Neural progenitor cell (in vitro differentiated cells): ENCODE results near the gene LIPM. TPM values are rescaled to one million over a fixed set of nuclear protein-coding genes. Genes with fewer than 3 reads are reported as not detected.
A peak's percentile ranks its signal among the peaks of the same experiment; 100 is the strongest.

Experiments used
- DNase-seq: peaks from one replicate; pipeline ENCODE4 v3.0.0-alpha.2; 2016; ENCODE audit warnings: low spot score
- H2AFZ ChIP-seq: fragments of 200-600 bp; sonication (generic); replicated peaks from 2 replicates; pipeline ENCODE4 v1.6.1; 2016; ENCODE audit warnings: antibody characterized with exemption
- H3F3A ChIP-seq: fragments of 200-600 bp; sonication (generic); 2 replicates; pipeline ENCODE4 v1.6.1; 2016; ENCODE audit warnings: antibody characterized with exemption, low read depth
- H3K27ac ChIP-seq: fragments of 200-600 bp; sonication (generic); 2 replicates; pipeline ENCODE4 v1.5.1; 2016; ENCODE audit warnings: mild to moderate bottlenecking
- H3K27me3 ChIP-seq: fragments of 200-600 bp; sonication (generic); 2 replicates; pipeline ENCODE4 v1.6.1; 2016; ENCODE audit warnings: mild to moderate bottlenecking, moderate library complexity
- H3K36me3 ChIP-seq: fragments of 200-600 bp; sonication (generic); 2 replicates; pipeline ENCODE4 v1.5.1; 2016
- H3K4me1 ChIP-seq: fragments of 200-600 bp; sonication (generic); 2 replicates; pipeline ENCODE4 v1.6.1; 2016; ENCODE audit warnings: mixed run types
- H3K4me2 ChIP-seq: fragments of 200-600 bp; sonication (generic); 2 replicates; pipeline ENCODE4 v1.6.1; 2016
- H3K4me3 ChIP-seq: fragments of 200-600 bp; sonication (generic); 2 replicates; pipeline ENCODE4 v1.5.1; 2016
- H3K79me2 ChIP-seq: fragments of 200-600 bp; sonication (generic); 2 replicates; pipeline ENCODE4 v1.6.1; 2016; ENCODE audit warnings: low read depth
- H3K9ac ChIP-seq: fragments of 200-600 bp; sonication (generic); 2 replicates; pipeline ENCODE4 v1.6.1; 2016
- H3K9me3 ChIP-seq: fragments of 200-600 bp; sonication (generic); 2 replicates; pipeline ENCODE4 v1.5.1; 2016; ENCODE audit warnings: low read depth
- H4K20me1 ChIP-seq: fragments of 200-600 bp; sonication (generic); 2 replicates; pipeline ENCODE4 v1.6.1; 2016; ENCODE audit warnings: low read depth
- H3K27ac Mint-ChIP-seq: 3 replicates; pipeline ENCODE4 v1.8.0; 2021; ENCODE audit warnings: mixed read lengths
- H3K27me3 Mint-ChIP-seq: 2 replicates; pipeline ENCODE4 v1.8.0; 2022; ENCODE audit warnings: low read depth, mild to moderate bottlenecking, inconsistent platforms, moderate library complexity, mixed read lengths; ENCODE audit not compliant: insufficient read depth
- H3K36me3 Mint-ChIP-seq: 3 replicates; pipeline ENCODE4 v1.8.0; 2021; ENCODE audit warnings: mixed read lengths
- H3K4me1 Mint-ChIP-seq: 3 replicates; pipeline ENCODE4 v1.8.0; 2021; ENCODE audit warnings: mixed read lengths
- H3K4me3 Mint-ChIP-seq: 3 replicates; pipeline ENCODE4 v1.8.0; 2021; ENCODE audit warnings: mild to moderate bottlenecking, moderate library complexity, mixed read lengths
- H3K9me3 Mint-ChIP-seq: 3 replicates; pipeline ENCODE4 v1.8.0; 2020; ENCODE audit warnings: mixed read lengths
- EZH2 ChIP-seq: fragments of 200-600 bp; sonication (generic); IDR thresholded peaks from 2 replicates; pipeline ENCODE4 v1.6.1; 2017; ENCODE audit warnings: antibody characterized with exemption, mild to moderate bottlenecking, moderate library complexity
- EZH2phosphoT487 ChIP-seq: fragments of 200-600 bp; sonication (generic); IDR thresholded peaks from 2 replicates; pipeline ENCODE4 v1.6.1; 2017; ENCODE audit warnings: antibody characterized with exemption
- total RNA-seq: library from RNA; depleted of rRNA; stranded (reverse); fragments of >200 nt; gene quantifications from 2 replicates; pipeline ENCODE4 v1.2.3, GENCODE V29; 2015; ENCODE audit warnings: low replicate concordance
- TF ChIP-seq, protein P1 (sequence below): fragments of 200-600 bp; sonication (generic); IDR thresholded peaks from 2 replicates; pipeline ENCODE4 v1.5.1; 2017; ENCODE audit warnings: antibody characterized with exemption, mild to moderate bottlenecking

Gene LIPM
- total RNA-seq, 1 donor from 2014 or later = not detected

DNA sequence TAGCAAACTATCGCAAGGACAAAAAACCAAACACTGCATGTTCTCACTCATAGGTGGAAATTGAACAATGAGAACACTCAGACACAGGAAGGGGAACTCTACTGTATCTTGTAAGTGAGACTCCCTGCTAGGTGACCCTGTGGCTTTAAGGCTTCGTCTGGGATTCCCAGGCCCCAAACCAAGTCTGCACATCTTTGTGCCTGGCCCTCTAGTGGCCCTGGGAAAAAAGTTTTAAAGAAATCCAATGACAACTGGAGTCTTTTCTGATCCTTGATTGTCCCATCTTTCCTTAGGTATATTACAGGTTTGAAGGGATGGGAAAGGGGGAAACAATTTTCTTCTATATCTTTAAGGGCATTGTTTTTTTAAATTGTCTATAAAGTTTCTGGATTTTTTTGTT, 10.6 kb upstream of the LIPM start:
- H3K27ac ChIP-seq = no peak overlapping the region
- TF ChIP-seq EZH2phosphoT487 = no peak
- TF ChIP-seq, protein P1, sequence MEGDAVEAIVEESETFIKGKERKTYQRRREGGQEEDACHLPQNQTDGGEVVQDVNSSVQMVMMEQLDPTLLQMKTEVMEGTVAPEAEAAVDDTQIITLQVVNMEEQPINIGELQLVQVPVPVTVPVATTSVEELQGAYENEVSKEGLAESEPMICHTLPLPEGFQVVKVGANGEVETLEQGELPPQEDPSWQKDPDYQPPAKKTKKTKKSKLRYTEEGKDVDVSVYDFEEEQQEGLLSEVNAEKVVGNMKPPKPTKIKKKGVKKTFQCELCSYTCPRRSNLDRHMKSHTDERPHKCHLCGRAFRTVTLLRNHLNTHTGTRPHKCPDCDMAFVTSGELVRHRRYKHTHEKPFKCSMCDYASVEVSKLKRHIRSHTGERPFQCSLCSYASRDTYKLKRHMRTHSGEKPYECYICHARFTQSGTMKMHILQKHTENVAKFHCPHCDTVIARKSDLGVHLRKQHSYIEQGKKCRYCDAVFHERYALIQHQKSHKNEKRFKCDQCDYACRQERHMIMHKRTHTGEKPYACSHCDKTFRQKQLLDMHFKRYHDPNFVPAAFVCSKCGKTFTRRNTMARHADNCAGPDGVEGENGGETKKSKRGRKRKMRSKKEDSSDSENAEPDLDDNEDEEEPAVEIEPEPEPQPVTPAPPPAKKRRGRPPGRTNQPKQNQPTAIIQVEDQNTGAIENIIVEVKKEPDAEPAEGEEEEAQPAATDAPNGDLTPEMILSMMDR = peak; percentile 71
- H3K4me3 Mint-ChIP-seq = no peak overlapping the region

DNA sequence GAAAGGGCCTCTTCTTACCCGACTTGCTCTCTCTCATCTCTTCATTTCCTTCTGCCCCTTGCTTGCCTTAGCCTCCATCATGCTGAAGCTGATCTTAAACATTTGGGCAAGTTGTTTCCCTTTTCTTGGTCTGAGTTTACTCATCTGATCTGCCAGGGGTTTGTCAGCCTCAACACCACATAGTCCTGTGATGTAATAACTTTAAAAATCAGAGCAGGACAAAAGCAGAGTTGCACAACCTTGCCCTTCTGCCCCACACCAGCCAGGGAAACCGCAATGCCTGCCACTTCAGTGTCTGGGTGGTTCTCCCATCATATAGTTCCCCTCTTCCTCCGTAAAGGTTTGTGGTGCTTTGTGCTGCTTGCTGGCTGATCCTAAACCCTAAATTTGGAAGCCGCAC, 9.9 kb upstream of the LIPM start:
- Histone ChIP-seq H3K4me1 (no peaks in the 10 kb centered on the region), H3K27ac (no peak overlapping the region), H4K20me1 (no peaks in the 10 kb centered on the region), H3K79me2 (no peaks in the 10 kb centered on the region), H3K4me3 (no peak overlapping the region), H3K36me3 (no peaks in the 10 kb centered on the region), H3K27me3 (no peaks in the 10 kb centered on the region), H3K9me3 (no peaks in the 10 kb centered on the region), H3F3A (no peaks in the 10 kb centered on the region), H2AFZ (peak overlapping the region; percentile 30), H3K9ac (no peak overlapping the region), H3K4me2 (no peak overlapping the region)
- no peak for DNase-seq
- H3K9me3 Mint-ChIP-seq = no peaks in the 10 kb centered on the region
- H3K36me3 Mint-ChIP-seq = no peaks in the 10 kb centered on the region
- TF ChIP-seq EZH2phosphoT487 (no peak), EZH2 (no peak)
- TF ChIP-seq, protein P1 = no peak
- no peak overlapping the region for H3K27ac Mint-ChIP-seq
- H3K27me3 Mint-ChIP-seq = peaks cover 7% of the 10 kb centered on the region
- no peak overlapping the region for H3K4me3 Mint-ChIP-seq
- H3K4me1 Mint-ChIP-seq = peaks cover 4% of the 10 kb centered on the region

More for the DNA sequence above, 10.6 kb upstream of the LIPM start:
- Histone ChIP-seq H3K4me2 (no peak overlapping the region), H4K20me1 (no peaks in the 10 kb centered on the region), H3K79me2 (no peaks in the 10 kb centered on the region), H3K4me3 (no peak overlapping the region), H3F3A (no peaks in the 10 kb centered on the region), H3K36me3 (no peaks in the 10 kb centered on the region), H3K9ac (no peak overlapping the region), H3K9me3 (no peaks in the 10 kb centered on the region), H3K4me1 (no peaks in the 10 kb centered on the region), H2AFZ (no peak overlapping the region), H3K27me3 (no peaks in the 10 kb centered on the region)
- peak; percentile 66 for DNase-seq
- H3K36me3 Mint-ChIP-seq = no peaks in the 10 kb centered on the region
- H3K9me3 Mint-ChIP-seq = no peaks in the 10 kb centered on the region
- peaks cover 7% of the 10 kb centered on the region for H3K27me3 Mint-ChIP-seq
- peaks cover 4% of the 10 kb centered on the region for H3K4me1 Mint-ChIP-seq
- no peak overlapping the region for H3K27ac Mint-ChIP-seq

DNA sequence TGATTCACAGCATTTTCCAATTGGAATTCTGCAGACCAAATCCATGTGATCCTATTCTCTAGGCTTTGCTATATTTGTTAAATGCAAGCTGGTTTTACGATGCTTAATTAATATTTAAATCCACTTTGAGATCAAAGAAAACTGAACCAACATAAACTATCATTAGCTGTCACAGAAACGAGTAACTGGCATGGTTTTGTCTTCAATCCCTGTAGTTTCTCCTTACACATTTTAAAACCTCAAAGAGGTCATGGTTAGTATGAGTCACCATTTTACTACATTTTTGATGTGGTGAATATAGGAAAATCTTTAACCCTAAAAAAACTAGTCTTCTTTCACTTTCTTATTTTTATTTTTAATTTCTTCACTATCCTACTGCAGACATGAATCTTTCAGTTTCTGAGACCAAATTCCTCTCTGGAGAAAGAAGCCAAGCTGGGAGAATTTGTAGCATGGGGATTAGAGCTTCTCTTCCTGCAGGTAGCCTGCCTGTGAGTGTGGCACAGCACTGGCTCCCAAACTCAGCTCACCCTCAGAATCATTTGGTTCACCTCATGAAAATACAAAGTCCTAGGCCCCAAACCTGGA, 8.7 kb upstream of the LIPM start:
- Mint-ChIP-seq H3K36me3 (no peaks in the 10 kb centered on the region), H3K4me3 (no peak overlapping the region), H3K9me3 (no peaks in the 10 kb centered on the region), H3K4me1 (peaks cover 4% of the 10 kb centered on the region), H3K27ac (no peak overlapping the region), H3K27me3 (peaks cover 7% of the 10 kb centered on the region)
- Histone ChIP-seq H3K27ac (no peak overlapping the region), H3K79me2 (no peaks in the 10 kb centered on the region), H3K9ac (no peak overlapping the region), H3K9me3 (no peaks in the 10 kb centered on the region), H3F3A (no peaks in the 10 kb centered on the region), H3K36me3 (no peaks in the 10 kb centered on the region), H2AFZ (no peak overlapping the region), H3K4me2 (no peak overlapping the region), H3K4me1 (no peaks in the 10 kb centered on the region), H3K4me3 (no peak overlapping the region), H3K27me3 (no peaks in the 10 kb centered on the region), H4K20me1 (no peaks in the 10 kb centered on the region)
- TF ChIP-seq EZH2phosphoT487 = no peak
- TF ChIP-seq, protein P1 = no peak
- TF ChIP-seq EZH2 = no peak
- DNase-seq = no peak
